ENCODE measurements around the gene AMER1.

The AMER1 gene

DNA sequence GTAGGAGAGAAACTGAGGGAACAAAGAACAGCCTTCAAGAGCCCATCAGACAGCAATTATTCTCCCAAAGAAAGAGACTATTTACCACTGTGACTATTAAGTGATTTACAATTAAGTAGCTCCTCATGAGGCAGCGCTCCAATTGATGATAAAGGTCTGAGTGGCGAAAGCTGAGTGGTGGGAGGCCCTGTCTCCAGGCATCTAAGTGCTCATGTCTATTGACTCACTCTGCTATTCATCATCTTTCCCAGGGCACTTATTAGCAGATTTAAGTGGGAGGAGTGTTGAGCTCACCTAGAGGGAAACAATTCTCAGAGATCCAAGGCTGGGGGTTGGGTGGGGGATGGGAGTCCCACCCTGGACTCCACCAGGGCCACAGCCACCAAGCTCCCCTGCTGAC, 23.3 kb downstream of the AMER1 start:
- no peak for DNase-seq

DNA sequence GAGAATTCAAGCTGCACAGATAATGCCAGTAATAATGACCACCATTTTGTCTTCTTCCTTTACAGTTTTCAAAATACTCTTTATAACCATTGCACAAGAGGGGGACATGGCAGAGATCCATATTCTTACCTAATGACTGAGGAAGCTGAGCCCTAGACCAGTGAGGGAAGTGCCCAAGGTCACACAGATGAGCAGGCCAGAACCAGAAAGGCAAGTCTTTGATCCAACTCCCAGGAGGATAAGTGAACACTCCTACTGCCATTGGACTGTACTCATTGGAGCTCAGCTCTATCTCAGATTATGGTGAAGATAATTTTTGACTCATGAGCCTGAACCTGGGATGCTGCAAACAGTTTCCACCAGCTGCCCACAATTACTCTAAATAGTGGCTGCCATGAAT, 28.6 kb downstream of the AMER1 start:
- DNase-seq, result no peak

DNA sequence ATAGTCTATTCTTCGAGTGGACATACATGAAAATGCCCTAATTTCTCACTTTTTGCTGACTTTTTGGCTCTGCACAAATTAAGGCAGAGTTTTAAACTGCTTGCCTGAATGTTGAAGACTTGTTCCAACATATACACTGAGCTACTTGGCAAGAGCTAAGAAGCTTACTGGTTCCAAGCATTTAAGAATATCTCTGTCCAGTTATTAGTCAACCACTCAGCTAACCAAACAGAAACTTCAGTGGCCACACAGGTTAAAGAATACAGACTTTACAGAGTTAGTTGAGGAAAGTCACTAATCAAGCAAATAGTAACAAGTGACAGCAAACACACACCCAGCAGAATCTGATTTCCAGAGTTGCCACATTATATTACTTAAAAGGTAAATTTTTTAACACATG, 35.5 kb downstream of the AMER1 start:
- DNase-seq, result no peak

DNA sequence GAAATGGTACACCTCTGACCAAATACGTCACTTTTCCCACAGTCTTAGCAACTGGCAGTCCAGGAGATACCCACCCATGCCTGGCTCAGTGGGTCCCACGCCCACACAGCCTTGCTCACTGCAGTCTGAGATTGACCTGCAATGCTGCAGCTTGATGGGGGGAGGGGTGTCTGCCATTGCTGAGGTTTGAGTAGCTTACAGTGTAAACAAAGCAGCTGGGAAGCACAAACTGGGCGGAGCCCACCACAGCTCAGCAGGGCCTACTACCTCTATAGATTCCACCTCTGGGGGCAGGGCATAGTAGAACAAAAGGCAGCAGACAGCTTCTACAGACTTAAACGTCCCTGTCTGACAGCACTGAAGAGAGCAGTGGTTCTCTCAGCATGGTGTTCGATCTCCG, 52.7 kb downstream of the AMER1 start:
- DNase-seq, result no peak

DNA sequence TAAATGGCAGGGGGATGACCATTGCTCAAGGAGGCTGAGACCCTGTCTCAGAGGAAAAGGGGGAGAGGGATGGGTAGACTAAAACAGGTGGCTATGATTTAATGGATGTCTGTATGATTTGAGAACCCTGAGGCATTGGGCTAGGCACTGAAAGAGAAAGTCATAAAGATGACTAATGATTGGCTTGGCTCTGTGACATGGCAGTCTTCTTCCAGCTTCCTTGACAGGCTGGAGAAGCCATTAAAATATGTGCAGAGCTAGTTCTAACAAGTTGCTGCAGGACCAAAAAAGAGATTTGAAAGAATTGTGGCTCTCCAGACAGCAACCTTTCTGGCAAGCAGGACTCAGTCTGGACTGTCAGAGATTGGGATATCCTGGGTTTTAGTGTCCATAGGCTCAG, 53.6 kb downstream of the AMER1 start:
- no peak for DNase-seq

DNA sequence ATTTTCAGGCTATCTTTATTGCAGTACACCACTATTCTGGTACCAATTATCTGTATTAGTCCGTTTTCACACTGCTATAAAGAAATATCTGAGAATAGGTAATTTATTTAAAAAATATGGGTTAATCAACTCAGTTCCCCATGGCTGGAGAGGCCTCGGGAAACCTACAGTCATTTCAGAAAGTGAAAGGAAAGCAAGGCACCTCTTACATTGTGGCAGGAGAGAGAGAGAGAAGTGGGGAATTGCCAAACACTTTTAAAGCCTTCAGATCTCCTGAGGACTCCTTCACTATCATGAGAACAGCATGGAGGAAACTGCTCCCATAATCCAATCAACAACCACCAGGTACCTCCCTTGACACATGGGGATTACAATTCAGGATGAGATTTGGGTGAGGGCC, 54.7 kb downstream of the AMER1 start:
- no peak for DNase-seq
